Urinary bladder (tissue), 4 donors: ENCODE results near the gene PLEKHG3. TPM values are rescaled to one million over a fixed set of nuclear protein-coding genes. Genes with fewer than 3 reads are reported as not detected.

ENCODE experiments used
- DNase-seq: peaks from one replicate; pipeline ENCODE4 v3.0.0-alpha.2; 2015; ENCODE audit errors: extremely low spot score
- H3K27ac ChIP-seq: one replicate; pipeline ENCODE4 v1.5.1; 2013; ENCODE audit warnings: low read depth, mild to moderate bottlenecking, moderate library complexity
- H3K36me3 ChIP-seq: one replicate; pipeline ENCODE4 v1.6.1; 2013; ENCODE audit warnings: mild to moderate bottlenecking, moderate library complexity; ENCODE audit not compliant: insufficient read depth
- H3K4me1 ChIP-seq: one replicate; pipeline ENCODE4 v1.6.1; 2013; ENCODE audit warnings: mild to moderate bottlenecking, moderate library complexity; ENCODE audit not compliant: insufficient read depth
- H3K4me3 ChIP-seq: one replicate; pipeline ENCODE4 v1.5.1; 2013; ENCODE audit warnings: low read depth, low read length
- WGBS: extraction: QIAGEN DNeasy Blood & Tissue Kit; methylation state at CpG from one replicate; pipeline ENCODE4 v1.1.7; 2013; 5-methylcytosine and 5-hydroxymethylcytosine counted together
- polyA plus RNA-seq: library from polyadenylated mRNA; stranded (reverse); fragments of 200-250 nt; gene quantifications from one replicate; pipeline ENCODE4 v1.2.3, GENCODE V29; 2013
- total RNA-seq: library from RNA; depleted of rRNA; stranded (reverse); fragments of >200 nt; gene quantifications from one replicate; pipeline ENCODE4 v1.2.3, GENCODE V29; 2014
- donor health status: healthy with polysubstance abuse.
- donor health status: healthy.

PLEKHG3 gene
- total and polyA plus RNA-seq, 2 donors = 30.6 to 74.5 TPM

GRCh38 chr14:64766430-64767151 is 62.4 kb downstream of the PLEKHG3 start:
- Histone ChIP-seq H3K36me3 (no peaks in the 10 kb centered on the region), H3K4me3 (no peak overlapping the region), H3K4me1 (no peaks in the 10 kb centered on the region), H3K27ac (no peak overlapping the region)
- WGBS = 80% methylated on average over 25 of the region's 25 CpGs
- DNase-seq = no peak

GRCh38 chr14:64767215-64767964 is 63.2 kb downstream of the PLEKHG3 start:
- H3K27ac ChIP-seq = no peak overlapping the region
- no peaks in the 10 kb centered on the region for H3K4me1 ChIP-seq
- H3K36me3 ChIP-seq = no peaks in the 10 kb centered on the region
- no peak overlapping the region for H3K4me3 ChIP-seq
- WGBS = 82% methylated on average over 15 of the region's 15 CpGs
- DNase-seq = no peak

- DNase-seq = no peak
- Histone ChIP-seq H3K4me1 (no peaks in the 10 kb centered on the region), H3K4me3 (no peak overlapping the region), H3K27ac (no peak overlapping the region), H3K36me3 (no peaks in the 10 kb centered on the region)
- WGBS = 70% methylated on average over 13 of the region's 13 CpGs
Observed at GRCh38 chr14:64768401-64769095, 64.3 kb downstream of the PLEKHG3 start.

- Histone ChIP-seq H3K4me3 (no peak overlapping the region), H3K36me3 (no peaks in the 10 kb centered on the region), H3K4me1 (no peaks in the 10 kb centered on the region), H3K27ac (no peak overlapping the region)
- WGBS = 90% methylated on average over 17 of the region's 17 CpGs
- no peak for DNase-seq
Observed at GRCh38 chr14:64769096-64770020, 65.1 kb downstream of the PLEKHG3 start.

GRCh38 chr14:64770751-64771150 is 66.5 kb downstream of the PLEKHG3 start:
- Histone ChIP-seq H3K36me3 (no peaks in the 10 kb centered on the region), H3K27ac (no peak overlapping the region), H3K4me1 (no peaks in the 10 kb centered on the region), H3K4me3 (no peak overlapping the region)
- no peak for DNase-seq
- 96% methylated on average over 18 of the region's 18 CpGs for WGBS

GRCh38 chr14:64771161-64771560 is 66.9 kb downstream of the PLEKHG3 start:
- WGBS = 89% methylated on average over 2 of the region's 2 CpGs
- H3K36me3 ChIP-seq = no peaks in the 10 kb centered on the region
- H3K4me3 ChIP-seq = no peak overlapping the region
- no peaks in the 10 kb centered on the region for H3K4me1 ChIP-seq
- no peak for DNase-seq
- H3K27ac ChIP-seq = no peak overlapping the region

- 95% methylated on average over 36 of the region's 36 CpGs for WGBS
- no peak for DNase-seq
- Histone ChIP-seq H3K4me3 (no peak overlapping the region), H3K27ac (no peak overlapping the region), H3K36me3 (no peaks in the 10 kb centered on the region), H3K4me1 (no peaks in the 10 kb centered on the region)
Observed at GRCh38 chr14:64772397-64772950, 68.2 kb downstream of the PLEKHG3 start.

- Histone ChIP-seq H3K4me3 (no peak overlapping the region), H3K27ac (no peak overlapping the region), H3K4me1 (no peaks in the 10 kb centered on the region), H3K36me3 (no peaks in the 10 kb centered on the region)
- DNase-seq = no peak
- 97% methylated on average over 18 of the region's 18 CpGs for WGBS
Observed at GRCh38 chr14:64773046-64773445, 68.8 kb downstream of the PLEKHG3 start.

GRCh38 chr14:64773577-64773976 is 69.4 kb downstream of the PLEKHG3 start:
- DNase-seq = no peak
- no peaks in the 10 kb centered on the region for H3K36me3 ChIP-seq
- 95% methylated on average over 3 of the region's 3 CpGs for WGBS
- no peak overlapping the region for H3K27ac ChIP-seq
- no peaks in the 10 kb centered on the region for H3K4me1 ChIP-seq
- no peak overlapping the region for H3K4me3 ChIP-seq

GRCh38 chr14:64774272-64774671 is 70.0 kb downstream of the PLEKHG3 start:
- H3K27ac ChIP-seq = no peak overlapping the region
- no peak for DNase-seq
- WGBS = 95% methylated on average over 16 of the region's 16 CpGs
- no peak overlapping the region for H3K4me3 ChIP-seq
- H3K4me1 ChIP-seq = no peaks in the 10 kb centered on the region
- no peaks in the 10 kb centered on the region for H3K36me3 ChIP-seq

- no peaks in the 10 kb centered on the region for H3K36me3 ChIP-seq
- DNase-seq = no peak
- H3K27ac ChIP-seq = no peak overlapping the region
- H3K4me3 ChIP-seq = no peak overlapping the region
- H3K4me1 ChIP-seq = no peaks in the 10 kb centered on the region
- 91% methylated on average over 25 of the region's 25 CpGs for WGBS
Observed at GRCh38 chr14:64775081-64775777, 71.0 kb downstream of the PLEKHG3 start.

GRCh38 chr14:64777461-64777860 is 73.2 kb downstream of the PLEKHG3 start:
- no peaks in the 10 kb centered on the region for H3K4me1 ChIP-seq
- no peak for DNase-seq
- H3K4me3 ChIP-seq = no peak overlapping the region
- no peak overlapping the region for H3K27ac ChIP-seq
- H3K36me3 ChIP-seq = no peaks in the 10 kb centered on the region
- WGBS = 83% methylated on average over 3 of the region's 3 CpGs
